ENCODE results near the gene MRPL21. TPM values are rescaled to one million over a fixed set of nuclear protein-coding genes. Genes with fewer than 3 reads are reported as not detected.

Gene MRPL21
- total RNA-seq, 2 experiments from 2014 or later = 48.3 to 68.3 TPM

DNA sequence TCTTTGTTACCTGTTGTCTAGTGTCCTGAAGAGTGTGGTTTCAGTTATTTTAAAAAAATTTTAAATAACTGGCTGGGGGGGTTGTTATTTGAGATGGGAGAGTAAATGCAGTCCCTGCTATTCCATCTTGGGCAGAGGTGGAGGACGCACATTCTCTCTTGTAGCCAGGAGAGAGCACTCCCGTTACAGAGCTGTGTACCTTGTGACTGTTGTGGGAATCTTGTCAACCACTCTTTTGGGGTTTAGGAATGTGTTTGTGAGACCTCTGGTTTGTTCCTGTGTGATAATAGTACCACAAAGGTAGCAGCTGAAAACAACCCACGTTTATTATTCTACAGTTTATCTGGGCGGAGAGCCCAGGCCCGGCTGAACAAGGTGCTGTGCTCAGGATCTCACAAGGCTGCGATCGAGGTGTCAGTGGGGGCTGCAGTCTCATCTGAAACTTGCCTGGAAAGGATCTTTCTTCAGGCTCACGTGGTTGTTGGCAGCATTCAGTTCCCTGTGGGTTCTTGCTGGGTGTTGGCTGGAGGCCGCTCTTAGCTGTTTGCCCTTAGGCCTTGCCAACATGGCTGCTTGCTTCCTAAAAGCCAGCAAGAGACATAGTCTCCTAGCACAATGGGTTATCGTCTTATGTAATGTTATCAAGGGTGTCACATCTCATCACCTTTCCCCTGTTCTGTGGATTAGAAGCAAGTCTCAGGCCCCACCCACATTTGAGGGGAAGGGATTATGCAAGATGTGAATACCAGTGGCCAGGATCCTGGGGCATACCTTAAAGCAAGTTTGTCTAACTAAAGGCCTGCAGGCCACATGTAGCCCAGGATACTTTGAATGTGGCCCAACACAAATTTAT is 20.7 kb upstream of the MRPL21 start:
- no peaks in the 10 kb centered on the region for H3K79me2 ChIP-seq (ENCODE audit: insufficient read depth, low read depth, low read length)
- H3K4me3 ChIP-seq (ENCODE audit: low read depth, low read length, poor library complexity, severe bottlenecking) = no peak overlapping the region
- no peak overlapping the region for H2AFZ ChIP-seq (ENCODE audit: low read length)
- H3K36me3 ChIP-seq (ENCODE audit: insufficient read depth, low read length) = peaks cover 98% of the 10 kb centered on the region
- H4K20me1 ChIP-seq (ENCODE audit: insufficient read depth, low read length) = no peaks in the 10 kb centered on the region
- peaks cover 26% of the 10 kb centered on the region for H3K9me3 ChIP-seq (ENCODE audit: low read length)
- DNase-seq (ENCODE audit: low spot score) = no peak
- H3K27ac ChIP-seq (ENCODE audit: low read depth, low read length, poor library complexity, severe bottlenecking) = no peak overlapping the region
- CTCF ChIA-PET (ENCODE audit: unreplicated experiment) = no interaction called here
- TF ChIP-seq EZH2phosphoT487 (IDR thresholded peaks at IDR 0.05; ENCODE audit: borderline replicate concordance, low read depth, low read length) = no peak
- TF ChIP-seq, protein P1, sequence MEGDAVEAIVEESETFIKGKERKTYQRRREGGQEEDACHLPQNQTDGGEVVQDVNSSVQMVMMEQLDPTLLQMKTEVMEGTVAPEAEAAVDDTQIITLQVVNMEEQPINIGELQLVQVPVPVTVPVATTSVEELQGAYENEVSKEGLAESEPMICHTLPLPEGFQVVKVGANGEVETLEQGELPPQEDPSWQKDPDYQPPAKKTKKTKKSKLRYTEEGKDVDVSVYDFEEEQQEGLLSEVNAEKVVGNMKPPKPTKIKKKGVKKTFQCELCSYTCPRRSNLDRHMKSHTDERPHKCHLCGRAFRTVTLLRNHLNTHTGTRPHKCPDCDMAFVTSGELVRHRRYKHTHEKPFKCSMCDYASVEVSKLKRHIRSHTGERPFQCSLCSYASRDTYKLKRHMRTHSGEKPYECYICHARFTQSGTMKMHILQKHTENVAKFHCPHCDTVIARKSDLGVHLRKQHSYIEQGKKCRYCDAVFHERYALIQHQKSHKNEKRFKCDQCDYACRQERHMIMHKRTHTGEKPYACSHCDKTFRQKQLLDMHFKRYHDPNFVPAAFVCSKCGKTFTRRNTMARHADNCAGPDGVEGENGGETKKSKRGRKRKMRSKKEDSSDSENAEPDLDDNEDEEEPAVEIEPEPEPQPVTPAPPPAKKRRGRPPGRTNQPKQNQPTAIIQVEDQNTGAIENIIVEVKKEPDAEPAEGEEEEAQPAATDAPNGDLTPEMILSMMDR (conservative IDR thresholded peaks at IDR 0.05; ENCODE audit: low read length) = no peak
- BruUV-seq (replicated peaks) = no TSS peak
- POLR2A ChIA-PET = interaction anchor here (0.6 kb wide), 1 partner anchor 20 kb away, joined by 4 read pairs; no protein-coding TSS in a partner anchor
- intact Hi-C loops (cut with micrococcal nuclease; ENCODE audit: unreplicated experiment) = no loop called here
- no peaks in the 10 kb centered on the region for H3K9me2 ChIP-seq (ENCODE audit: insufficient read depth, low read length)
- H3K4me1 ChIP-seq (ENCODE audit: insufficient read depth, low read length, poor library complexity, severe bottlenecking) = peaks cover 10% of the 10 kb centered on the region
- H3K4me2 ChIP-seq (ENCODE audit: low read length) = no peak overlapping the region

DNA sequence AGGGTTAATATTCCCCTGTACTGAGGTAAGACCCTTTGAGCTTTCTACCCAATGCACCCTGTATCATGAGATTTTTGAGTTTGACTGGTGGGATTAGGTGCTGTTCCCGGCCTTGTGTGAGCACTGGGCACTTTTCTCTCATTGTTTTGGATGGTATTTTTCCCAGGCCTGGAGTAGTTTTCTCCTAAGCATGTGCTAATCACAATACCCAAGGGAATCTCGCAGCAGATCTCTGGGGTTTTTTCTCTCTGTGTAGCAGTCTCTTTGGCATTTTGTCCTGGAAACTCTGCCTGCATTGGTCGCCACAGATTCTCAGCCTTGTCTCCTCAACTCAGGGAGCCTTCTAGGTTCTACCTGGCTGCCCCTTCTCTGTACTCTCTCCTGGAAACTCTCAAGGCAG is 20.0 kb upstream of the MRPL21 start:
- Histone ChIP-seq H3K9me3 (ENCODE audit: low read length) (peaks cover 26% of the 10 kb centered on the region), H3K4me2 (ENCODE audit: low read length) (no peak overlapping the region), H4K20me1 (ENCODE audit: insufficient read depth, low read length) (no peaks in the 10 kb centered on the region), H3K4me1 (ENCODE audit: insufficient read depth, low read length, poor library complexity, severe bottlenecking) (peaks cover 10% of the 10 kb centered on the region), H2AFZ (ENCODE audit: low read length) (no peak overlapping the region), H3K4me3 (ENCODE audit: low read depth, low read length, poor library complexity, severe bottlenecking) (no peak overlapping the region), H3K79me2 (ENCODE audit: insufficient read depth, low read depth, low read length) (no peaks in the 10 kb centered on the region), H3K36me3 (ENCODE audit: insufficient read depth, low read length) (peaks cover 98% of the 10 kb centered on the region), H3K27ac (ENCODE audit: low read depth, low read length, poor library complexity, severe bottlenecking) (no peak overlapping the region), H3K9me2 (ENCODE audit: insufficient read depth, low read length) (no peaks in the 10 kb centered on the region)
- ChIA-PET POLR2A (no interaction called here), CTCF (ENCODE audit: unreplicated experiment) (no interaction called here)
- intact Hi-C loops (cut with micrococcal nuclease; ENCODE audit: unreplicated experiment) = no loop called here
- no peak for TF ChIP-seq EZH2phosphoT487 (IDR thresholded peaks at IDR 0.05; ENCODE audit: borderline replicate concordance, low read depth, low read length)
- TF ChIP-seq, protein P1 (conservative IDR thresholded peaks at IDR 0.05; ENCODE audit: low read length) = no peak
- no peak for DNase-seq (ENCODE audit: low spot score)
- no TSS peak for BruUV-seq (replicated peaks)

DNA sequence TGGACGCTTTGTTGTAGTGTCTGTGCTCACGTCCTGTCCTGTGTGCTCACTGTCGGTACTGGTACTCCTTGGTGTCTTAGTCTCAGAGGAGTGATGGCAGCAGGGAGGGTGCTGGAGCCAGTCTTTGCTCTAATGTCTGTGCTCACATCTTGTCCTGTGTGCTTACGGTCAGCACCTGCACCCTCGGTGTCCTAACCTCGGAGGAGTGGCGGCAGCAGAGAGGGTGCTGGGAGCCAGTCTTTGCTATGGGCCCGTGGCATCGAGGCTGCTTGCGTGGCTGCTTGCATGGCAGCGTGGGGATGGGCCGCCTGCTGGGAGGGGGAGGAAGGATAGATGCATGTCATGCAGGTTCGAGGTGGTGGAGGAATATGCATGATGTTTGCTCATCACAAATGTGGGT is 12.8 kb upstream of the MRPL21 start:
- Histone ChIP-seq H3K79me2 (ENCODE audit: insufficient read depth, low read depth, low read length) (no peaks in the 10 kb centered on the region), H4K20me1 (ENCODE audit: insufficient read depth, low read length) (no peaks in the 10 kb centered on the region), H3K4me3 (ENCODE audit: low read depth, low read length, poor library complexity, severe bottlenecking) (no peak overlapping the region), H3K9me2 (ENCODE audit: insufficient read depth, low read length) (no peaks in the 10 kb centered on the region), H3K9me3 (ENCODE audit: low read length) (no peaks in the 10 kb centered on the region), H3K4me2 (ENCODE audit: low read length) (no peak overlapping the region), H3K36me3 (ENCODE audit: insufficient read depth, low read length) (peaks cover 89% of the 10 kb centered on the region), H3K4me1 (ENCODE audit: insufficient read depth, low read length, poor library complexity, severe bottlenecking) (no peaks in the 10 kb centered on the region), H3K27ac (ENCODE audit: low read depth, low read length, poor library complexity, severe bottlenecking) (no peak overlapping the region), H2AFZ (ENCODE audit: low read length) (no peak overlapping the region)
- CTCF ChIA-PET (ENCODE audit: unreplicated experiment) = no interaction called here
- DNase-seq (ENCODE audit: low spot score) = no peak
- intact Hi-C loops (cut with micrococcal nuclease; ENCODE audit: unreplicated experiment) = no loop called here
- POLR2A ChIA-PET = no interaction called here
- BruUV-seq (replicated peaks) = no TSS peak
- TF ChIP-seq EZH2phosphoT487 (IDR thresholded peaks at IDR 0.05; ENCODE audit: borderline replicate concordance, low read depth, low read length) = no peak
- TF ChIP-seq, protein P1 (conservative IDR thresholded peaks at IDR 0.05; ENCODE audit: low read length) = no peak
